ENCODE data around the gene ANKRD24. TPM values are rescaled to one million over a fixed set of nuclear protein-coding genes. Genes with fewer than 3 reads are reported as not detected.

The ANKRD24 gene
- polyA plus RNA-seq, 1 of the 3 experiments (the other 2 are of a cell fraction), result 0.87 TPM

DNA sequence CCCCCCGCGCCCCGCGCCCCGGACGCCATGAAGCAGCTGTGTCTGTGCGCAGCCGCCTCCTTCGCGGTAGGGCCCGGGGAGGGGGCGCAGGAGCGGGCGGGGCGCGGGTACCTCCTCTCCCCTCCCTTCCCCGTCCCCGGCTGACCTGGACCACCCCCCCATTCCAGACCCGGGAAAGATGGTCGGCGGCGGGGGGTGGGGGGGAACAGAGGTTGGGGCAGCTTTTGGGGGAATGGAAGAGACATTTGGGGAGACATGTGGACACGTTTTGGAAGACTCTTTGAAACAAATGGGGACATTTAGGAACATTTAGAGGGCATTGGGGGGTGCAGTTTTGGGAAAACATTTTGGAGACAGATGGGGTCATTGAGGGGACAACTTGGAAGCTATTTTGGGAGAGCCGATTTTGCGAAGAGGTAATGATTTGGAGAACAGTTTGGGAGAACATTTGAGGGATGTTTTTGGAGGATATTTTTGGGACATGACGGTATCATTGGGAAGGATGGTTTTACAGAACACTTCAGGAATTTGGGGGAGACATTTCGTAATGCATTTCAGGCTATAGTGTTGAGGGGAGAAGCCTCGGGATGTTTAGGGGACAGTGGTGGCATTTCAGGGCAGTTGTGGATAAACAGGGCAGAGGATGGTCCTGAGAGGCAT lies 16.1 kb downstream of the ANKRD24 start:
- Histone ChIP-seq H4K20me1 (ENCODE audit: insufficient read depth) (no peaks in the 10 kb centered on the region), H2AFZ (ENCODE audit: low read depth) (no peak overlapping the region), H3K79me2 (ENCODE audit: insufficient read depth) (no peaks in the 10 kb centered on the region), H3K27me3 (ENCODE audit: insufficient read depth) (peaks cover 80% of the 10 kb centered on the region), H3K9me3 (no peaks in the 10 kb centered on the region), H3K36me3 (replicated peaks in 1 of 2; ENCODE audit: control insufficient read depth in 1 of 2, insufficient read depth in 2 of 2, low read length in 1 of 2) (no peaks in the 10 kb centered on the region), H3F3A (replicated peaks; ENCODE audit: insufficient read depth) (peaks cover 2% of the 10 kb centered on the region), H3K4me1 (ENCODE audit: control insufficient read depth in 1 of 2, insufficient read depth in 2 of 2, low read depth in 1 of 2, low read length in 1 of 2) (no peaks in the 10 kb centered on the region), H3K27ac (ENCODE audit: low read depth in 2 of 2, low read length in 1 of 2) (no peak overlapping the region), H3K9me2 (no peaks in the 10 kb centered on the region), H3K9ac (no peak overlapping the region), H3K4me2 (no peak overlapping the region), H3K4me3 (ENCODE audit: low read depth in 2 of 2, low read length in 1 of 2) (no peak overlapping the region)
- no peak for TF ChIP-seq REST (IDR thresholded peaks at IDR 0.05; ENCODE audit: low read depth, low read length)
- no peak for TF ChIP-seq YY1 (IDR thresholded peaks at IDR 0.05; ENCODE audit: low read depth)
- TF ChIP-seq JUND (IDR thresholded peaks at IDR 0.05), result no peak
- no peak for TF ChIP-seq TCF12 (IDR thresholded peaks at IDR 0.05)
- no peak for TF ChIP-seq TAF1 (IDR thresholded peaks at IDR 0.05; ENCODE audit: borderline replicate concordance, low read depth, low read length)
- TF ChIP-seq, protein P1, sequence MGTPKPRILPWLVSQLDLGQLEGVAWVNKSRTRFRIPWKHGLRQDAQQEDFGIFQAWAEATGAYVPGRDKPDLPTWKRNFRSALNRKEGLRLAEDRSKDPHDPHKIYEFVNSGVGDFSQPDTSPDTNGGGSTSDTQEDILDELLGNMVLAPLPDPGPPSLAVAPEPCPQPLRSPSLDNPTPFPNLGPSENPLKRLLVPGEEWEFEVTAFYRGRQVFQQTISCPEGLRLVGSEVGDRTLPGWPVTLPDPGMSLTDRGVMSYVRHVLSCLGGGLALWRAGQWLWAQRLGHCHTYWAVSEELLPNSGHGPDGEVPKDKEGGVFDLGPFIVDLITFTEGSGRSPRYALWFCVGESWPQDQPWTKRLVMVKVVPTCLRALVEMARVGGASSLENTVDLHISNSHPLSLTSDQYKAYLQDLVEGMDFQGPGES (IDR thresholded peaks at IDR 0.05; ENCODE audit: low read depth, low read length), result no peak
- no peak for TF ChIP-seq FOXJ3 (CRISPR knock-in tag; IDR thresholded peaks at IDR 0.05)
- TF ChIP-seq, protein P2, sequence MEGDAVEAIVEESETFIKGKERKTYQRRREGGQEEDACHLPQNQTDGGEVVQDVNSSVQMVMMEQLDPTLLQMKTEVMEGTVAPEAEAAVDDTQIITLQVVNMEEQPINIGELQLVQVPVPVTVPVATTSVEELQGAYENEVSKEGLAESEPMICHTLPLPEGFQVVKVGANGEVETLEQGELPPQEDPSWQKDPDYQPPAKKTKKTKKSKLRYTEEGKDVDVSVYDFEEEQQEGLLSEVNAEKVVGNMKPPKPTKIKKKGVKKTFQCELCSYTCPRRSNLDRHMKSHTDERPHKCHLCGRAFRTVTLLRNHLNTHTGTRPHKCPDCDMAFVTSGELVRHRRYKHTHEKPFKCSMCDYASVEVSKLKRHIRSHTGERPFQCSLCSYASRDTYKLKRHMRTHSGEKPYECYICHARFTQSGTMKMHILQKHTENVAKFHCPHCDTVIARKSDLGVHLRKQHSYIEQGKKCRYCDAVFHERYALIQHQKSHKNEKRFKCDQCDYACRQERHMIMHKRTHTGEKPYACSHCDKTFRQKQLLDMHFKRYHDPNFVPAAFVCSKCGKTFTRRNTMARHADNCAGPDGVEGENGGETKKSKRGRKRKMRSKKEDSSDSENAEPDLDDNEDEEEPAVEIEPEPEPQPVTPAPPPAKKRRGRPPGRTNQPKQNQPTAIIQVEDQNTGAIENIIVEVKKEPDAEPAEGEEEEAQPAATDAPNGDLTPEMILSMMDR (IDR thresholded peaks at IDR 0.05), result no peak
- TF ChIP-seq, protein P3, sequence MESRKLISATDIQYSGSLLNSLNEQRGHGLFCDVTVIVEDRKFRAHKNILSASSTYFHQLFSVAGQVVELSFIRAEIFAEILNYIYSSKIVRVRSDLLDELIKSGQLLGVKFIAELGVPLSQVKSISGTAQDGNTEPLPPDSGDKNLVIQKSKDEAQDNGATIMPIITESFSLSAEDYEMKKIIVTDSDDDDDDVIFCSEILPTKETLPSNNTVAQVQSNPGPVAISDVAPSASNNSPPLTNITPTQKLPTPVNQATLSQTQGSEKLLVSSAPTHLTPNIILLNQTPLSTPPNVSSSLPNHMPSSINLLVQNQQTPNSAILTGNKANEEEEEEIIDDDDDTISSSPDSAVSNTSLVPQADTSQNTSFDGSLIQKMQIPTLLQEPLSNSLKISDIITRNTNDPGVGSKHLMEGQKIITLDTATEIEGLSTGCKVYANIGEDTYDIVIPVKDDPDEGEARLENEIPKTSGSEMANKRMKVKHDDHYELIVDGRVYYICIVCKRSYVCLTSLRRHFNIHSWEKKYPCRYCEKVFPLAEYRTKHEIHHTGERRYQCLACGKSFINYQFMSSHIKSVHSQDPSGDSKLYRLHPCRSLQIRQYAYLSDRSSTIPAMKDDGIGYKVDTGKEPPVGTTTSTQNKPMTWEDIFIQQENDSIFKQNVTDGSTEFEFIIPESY (IDR thresholded peaks at IDR 0.05; ENCODE audit: borderline replicate concordance, low read depth), result no peak
- TF ChIP-seq RXRA (IDR thresholded peaks at IDR 0.05; ENCODE audit: borderline replicate concordance, low read depth), result no peak
- TF ChIP-seq, protein P4, sequence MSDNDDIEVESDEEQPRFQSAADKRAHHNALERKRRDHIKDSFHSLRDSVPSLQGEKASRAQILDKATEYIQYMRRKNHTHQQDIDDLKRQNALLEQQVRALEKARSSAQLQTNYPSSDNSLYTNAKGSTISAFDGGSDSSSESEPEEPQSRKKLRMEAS (IDR thresholded peaks at IDR 0.05; ENCODE audit: low read depth), result no peak
- TF ChIP-seq, protein P5, sequence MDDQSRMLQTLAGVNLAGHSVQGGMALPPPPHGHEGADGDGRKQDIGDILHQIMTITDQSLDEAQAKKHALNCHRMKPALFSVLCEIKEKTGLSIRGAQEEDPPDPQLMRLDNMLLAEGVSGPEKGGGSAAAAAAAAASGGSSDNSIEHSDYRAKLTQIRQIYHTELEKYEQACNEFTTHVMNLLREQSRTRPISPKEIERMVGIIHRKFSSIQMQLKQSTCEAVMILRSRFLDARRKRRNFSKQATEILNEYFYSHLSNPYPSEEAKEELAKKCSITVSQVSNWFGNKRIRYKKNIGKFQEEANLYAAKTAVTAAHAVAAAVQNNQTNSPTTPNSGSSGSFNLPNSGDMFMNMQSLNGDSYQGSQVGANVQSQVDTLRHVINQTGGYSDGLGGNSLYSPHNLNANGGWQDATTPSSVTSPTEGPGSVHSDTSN (IDR thresholded peaks at IDR 0.05), result no peak
- no peak for TF ChIP-seq FOXM1 (IDR thresholded peaks at IDR 0.05; ENCODE audit: low read depth)
- no peak for TF ChIP-seq EZH2phosphoT487 (IDR thresholded peaks at IDR 0.05; ENCODE audit: borderline replicate concordance, low read depth)
- TF ChIP-seq RFX5 (IDR thresholded peaks at IDR 0.05; ENCODE audit: low read length), result no peak
- TF ChIP-seq RCOR1 (IDR thresholded peaks at IDR 0.05; ENCODE audit: low read length), result no peak
- POLR2A ChIA-PET, result no interaction called here
- 6% methylated on average over 16 of the region's 28 CpGs for WGBS (ENCODE audit: low lambda C conversion rate)
- DNase-seq, result no peak
- CTCF ChIA-PET, result interaction anchor here (0.7 to 1.5 kb wide), 3 partner anchors 12 to 58 kb away, joined by 3 to 5 read pairs (median 4); no protein-coding TSS in a partner anchor

Data from SK-N-SH (cell line).